DMS79 treated with DMSO at 0.1 percent for 48 hours (cell line): ENCODE measurements around the gene ELMO1.
"Not testable (repeated sequence)": the region's sequence is repeated elsewhere in the genome, so short reads cannot be mapped to it uniquely, and the experiment has no call there.

Source experiments
- DNase-seq: peaks from one replicate; lab custom pipeline; 2025; lab: John Stamatoyannopoulos, UW

The ELMO1 gene

GRCh38 chr7:37186753-37187152 lies 261.9 kb downstream of the ELMO1 start:
- DNase-seq: no peak

- DNase-seq: no peak
Measured at GRCh38 chr7:37181550-37181932, 267.1 kb downstream of the ELMO1 start.

GRCh38 chr7:37180828-37181549 lies 267.7 kb downstream of the ELMO1 start:
- no peak for DNase-seq

GRCh38 chr7:37176079-37176478 lies 272.6 kb downstream of the ELMO1 start:
- DNase-seq: no peak

GRCh38 chr7:37174460-37174859 lies 274.2 kb downstream of the ELMO1 start:
- no peak for DNase-seq

GRCh38 chr7:37173670-37174069 lies 275.0 kb downstream of the ELMO1 start:
- DNase-seq: no peak

GRCh38 chr7:37162106-37162505 lies 286.6 kb downstream of the ELMO1 start:
- DNase-seq: no peak

GRCh38 chr7:37160656-37161055 lies 288.0 kb downstream of the ELMO1 start:
- DNase-seq: no peak

GRCh38 chr7:37153376-37153775 lies 295.3 kb downstream of the ELMO1 start:
- DNase-seq: no peak

- no peak for DNase-seq
Measured at GRCh38 chr7:37151741-37152413, 296.8 kb downstream of the ELMO1 start.

GRCh38 chr7:37150856-37151255 lies 297.8 kb downstream of the ELMO1 start:
- DNase-seq: no peak

- DNase-seq: no peak
Measured at GRCh38 chr7:37150180-37150579, 298.5 kb downstream of the ELMO1 start.

- no peak for DNase-seq
Measured at GRCh38 chr7:37149773-37150124, 298.9 kb downstream of the ELMO1 start.

- no peak for DNase-seq
Measured at GRCh38 chr7:37149051-37149772, 299.5 kb downstream of the ELMO1 start.

GRCh38 chr7:37145682-37146081 lies 303.0 kb downstream of the ELMO1 start:
- DNase-seq: no peak

- no peak for DNase-seq
Measured at GRCh38 chr7:37144423-37144822, 304.2 kb downstream of the ELMO1 start.

- DNase-seq: no peak
Measured at GRCh38 chr7:37142958-37143357, 305.7 kb downstream of the ELMO1 start.

- DNase-seq: no peak
Measured at GRCh38 chr7:37141742-37142141, 306.9 kb downstream of the ELMO1 start.

- DNase-seq: not testable (repeated sequence)
Measured at GRCh38 chr7:37133902-37134301, 314.8 kb downstream of the ELMO1 start.

- DNase-seq: no peak
Measured at GRCh38 chr7:37131855-37132254, 316.8 kb downstream of the ELMO1 start.

GRCh38 chr7:37129035-37129425 lies 319.6 kb downstream of the ELMO1 start:
- DNase-seq: no peak

- no peak for DNase-seq
Measured at GRCh38 chr7:37128327-37129034, 320.2 kb downstream of the ELMO1 start.
